Neural progenitor cell (in vitro differentiated cells): ENCODE measurements around the gene SLC5A11. TPM values are rescaled to one million over a fixed set of nuclear protein-coding genes. Genes with fewer than 3 reads are reported as not detected.

Experiments used
- DNase-seq: peaks from one replicate; pipeline ENCODE4 v3.0.0-alpha.2; 2016; ENCODE audit warnings: low spot score
- H2AFZ ChIP-seq: fragments of 200-600 bp; sonication (generic); replicated peaks from 2 replicates; pipeline ENCODE4 v1.6.1; 2016; ENCODE audit warnings: antibody characterized with exemption
- H3F3A ChIP-seq: fragments of 200-600 bp; sonication (generic); 2 replicates; pipeline ENCODE4 v1.6.1; 2016; ENCODE audit warnings: antibody characterized with exemption, low read depth
- H3K27ac ChIP-seq: fragments of 200-600 bp; sonication (generic); 2 replicates; pipeline ENCODE4 v1.5.1; 2016; ENCODE audit warnings: mild to moderate bottlenecking
- H3K27me3 ChIP-seq: fragments of 200-600 bp; sonication (generic); 2 replicates; pipeline ENCODE4 v1.6.1; 2016; ENCODE audit warnings: mild to moderate bottlenecking, moderate library complexity
- H3K36me3 ChIP-seq: fragments of 200-600 bp; sonication (generic); 2 replicates; pipeline ENCODE4 v1.5.1; 2016
- H3K4me1 ChIP-seq: fragments of 200-600 bp; sonication (generic); 2 replicates; pipeline ENCODE4 v1.6.1; 2016; ENCODE audit warnings: mixed run types
- H3K4me2 ChIP-seq: fragments of 200-600 bp; sonication (generic); 2 replicates; pipeline ENCODE4 v1.6.1; 2016
- H3K4me3 ChIP-seq: fragments of 200-600 bp; sonication (generic); 2 replicates; pipeline ENCODE4 v1.5.1; 2016
- H3K79me2 ChIP-seq: fragments of 200-600 bp; sonication (generic); 2 replicates; pipeline ENCODE4 v1.6.1; 2016; ENCODE audit warnings: low read depth
- H3K9ac ChIP-seq: fragments of 200-600 bp; sonication (generic); 2 replicates; pipeline ENCODE4 v1.6.1; 2016
- H3K9me3 ChIP-seq: fragments of 200-600 bp; sonication (generic); 2 replicates; pipeline ENCODE4 v1.5.1; 2016; ENCODE audit warnings: low read depth
- H4K20me1 ChIP-seq: fragments of 200-600 bp; sonication (generic); 2 replicates; pipeline ENCODE4 v1.6.1; 2016; ENCODE audit warnings: low read depth
- H3K27ac Mint-ChIP-seq: 3 replicates; pipeline ENCODE4 v1.8.0; 2021; ENCODE audit warnings: mixed read lengths
- H3K27me3 Mint-ChIP-seq: 2 replicates; pipeline ENCODE4 v1.8.0; 2022; ENCODE audit warnings: low read depth, mild to moderate bottlenecking, inconsistent platforms, moderate library complexity, mixed read lengths; ENCODE audit not compliant: insufficient read depth
- H3K36me3 Mint-ChIP-seq: 3 replicates; pipeline ENCODE4 v1.8.0; 2021; ENCODE audit warnings: mixed read lengths
- H3K4me1 Mint-ChIP-seq: 3 replicates; pipeline ENCODE4 v1.8.0; 2021; ENCODE audit warnings: mixed read lengths
- H3K4me3 Mint-ChIP-seq: 3 replicates; pipeline ENCODE4 v1.8.0; 2021; ENCODE audit warnings: mild to moderate bottlenecking, moderate library complexity, mixed read lengths
- H3K9me3 Mint-ChIP-seq: 3 replicates; pipeline ENCODE4 v1.8.0; 2020; ENCODE audit warnings: mixed read lengths
- EZH2 ChIP-seq: fragments of 200-600 bp; sonication (generic); IDR thresholded peaks from 2 replicates; pipeline ENCODE4 v1.6.1; 2017; ENCODE audit warnings: antibody characterized with exemption, mild to moderate bottlenecking, moderate library complexity
- EZH2phosphoT487 ChIP-seq: fragments of 200-600 bp; sonication (generic); IDR thresholded peaks from 2 replicates; pipeline ENCODE4 v1.6.1; 2017; ENCODE audit warnings: antibody characterized with exemption
- total RNA-seq: library from RNA; depleted of rRNA; stranded (reverse); fragments of >200 nt; gene quantifications from 2 replicates; pipeline ENCODE4 v1.2.3, GENCODE V29; 2015; ENCODE audit warnings: low replicate concordance
- TF ChIP-seq, protein P1 (sequence below): fragments of 200-600 bp; sonication (generic); IDR thresholded peaks from 2 replicates; pipeline ENCODE4 v1.5.1; 2017; ENCODE audit warnings: antibody characterized with exemption, mild to moderate bottlenecking

SLC5A11 gene
- total RNA-seq, 1 donor from 2014 or later: not detected

DNA sequence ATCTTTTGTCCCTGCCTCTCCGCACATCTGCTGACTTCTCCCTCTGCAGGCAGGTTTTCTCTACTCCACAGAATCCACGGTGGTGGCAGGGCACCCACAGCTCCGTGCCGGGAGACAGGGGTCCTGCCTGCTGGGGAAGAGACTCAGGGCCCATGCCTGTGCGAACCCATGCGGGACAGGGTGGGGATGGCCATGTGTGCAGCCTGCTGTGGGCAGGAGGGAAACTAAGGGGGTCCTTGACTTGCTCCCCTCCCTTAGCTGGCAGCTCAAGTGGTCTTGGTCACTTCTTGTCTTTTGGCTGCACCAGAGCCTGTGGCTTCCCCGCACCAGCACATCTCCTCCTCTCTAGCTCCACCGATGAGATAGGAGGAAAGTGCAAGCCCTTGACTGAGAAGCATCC lies 69.8 kb downstream of the SLC5A11 start:
- Histone ChIP-seq H3K27ac (no peak overlapping the region), H3K4me3 (no peak overlapping the region), H4K20me1 (no peaks in the 10 kb centered on the region), H2AFZ (no peak overlapping the region), H3F3A (no peaks in the 10 kb centered on the region), H3K9me3 (no peaks in the 10 kb centered on the region), H3K27me3 (no peaks in the 10 kb centered on the region), H3K36me3 (no peaks in the 10 kb centered on the region), H3K9ac (no peak overlapping the region), H3K4me1 (no peaks in the 10 kb centered on the region), H3K4me2 (no peak overlapping the region), H3K79me2 (no peaks in the 10 kb centered on the region)
- no peak overlapping the region for H3K27ac Mint-ChIP-seq
- TF ChIP-seq EZH2phosphoT487: no peak
- TF ChIP-seq, protein P1, sequence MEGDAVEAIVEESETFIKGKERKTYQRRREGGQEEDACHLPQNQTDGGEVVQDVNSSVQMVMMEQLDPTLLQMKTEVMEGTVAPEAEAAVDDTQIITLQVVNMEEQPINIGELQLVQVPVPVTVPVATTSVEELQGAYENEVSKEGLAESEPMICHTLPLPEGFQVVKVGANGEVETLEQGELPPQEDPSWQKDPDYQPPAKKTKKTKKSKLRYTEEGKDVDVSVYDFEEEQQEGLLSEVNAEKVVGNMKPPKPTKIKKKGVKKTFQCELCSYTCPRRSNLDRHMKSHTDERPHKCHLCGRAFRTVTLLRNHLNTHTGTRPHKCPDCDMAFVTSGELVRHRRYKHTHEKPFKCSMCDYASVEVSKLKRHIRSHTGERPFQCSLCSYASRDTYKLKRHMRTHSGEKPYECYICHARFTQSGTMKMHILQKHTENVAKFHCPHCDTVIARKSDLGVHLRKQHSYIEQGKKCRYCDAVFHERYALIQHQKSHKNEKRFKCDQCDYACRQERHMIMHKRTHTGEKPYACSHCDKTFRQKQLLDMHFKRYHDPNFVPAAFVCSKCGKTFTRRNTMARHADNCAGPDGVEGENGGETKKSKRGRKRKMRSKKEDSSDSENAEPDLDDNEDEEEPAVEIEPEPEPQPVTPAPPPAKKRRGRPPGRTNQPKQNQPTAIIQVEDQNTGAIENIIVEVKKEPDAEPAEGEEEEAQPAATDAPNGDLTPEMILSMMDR: no peak
- no peaks in the 10 kb centered on the region for H3K4me1 Mint-ChIP-seq
- peaks cover 20% of the 10 kb centered on the region for H3K36me3 Mint-ChIP-seq
- peaks cover 6% of the 10 kb centered on the region for H3K27me3 Mint-ChIP-seq
- H3K4me3 Mint-ChIP-seq: no peak overlapping the region
- H3K9me3 Mint-ChIP-seq: no peaks in the 10 kb centered on the region
- no peak for DNase-seq

DNA sequence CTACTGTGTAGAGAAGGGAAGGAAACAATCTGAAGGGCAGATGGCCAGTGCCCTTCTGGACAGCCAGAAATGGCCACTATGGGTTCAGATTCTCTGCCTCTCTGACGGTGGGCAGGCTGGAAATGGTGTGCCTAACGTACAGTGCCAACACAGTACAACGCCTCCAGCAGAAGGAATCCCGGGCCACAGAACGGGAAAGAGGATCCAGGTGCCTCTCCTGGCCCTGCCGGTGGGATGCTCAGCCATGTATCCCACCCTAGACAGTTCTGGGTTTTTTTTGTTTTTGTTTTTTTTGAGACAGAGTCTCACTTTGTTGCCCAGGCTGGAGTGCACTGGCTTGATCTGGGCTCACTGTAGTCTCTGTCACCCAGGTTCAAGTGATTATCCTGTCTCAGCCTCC lies 71.5 kb downstream of the SLC5A11 start:
- H3K9me3 Mint-ChIP-seq: no peaks in the 10 kb centered on the region
- H3K4me3 Mint-ChIP-seq: no peak overlapping the region
- DNase-seq: no peak
- H3K4me1 ChIP-seq: no peaks in the 10 kb centered on the region
- no peaks in the 10 kb centered on the region for H3K27me3 ChIP-seq
- H3K36me3 Mint-ChIP-seq: peaks cover 30% of the 10 kb centered on the region
- H3K9ac ChIP-seq: no peak overlapping the region
- H3K36me3 ChIP-seq: no peaks in the 10 kb centered on the region
- H3K79me2 ChIP-seq: no peaks in the 10 kb centered on the region
- no peak for TF ChIP-seq EZH2
- no peaks in the 10 kb centered on the region for H3K4me1 Mint-ChIP-seq
- no peak overlapping the region for H3K4me3 ChIP-seq
- no peak overlapping the region for H3K27ac Mint-ChIP-seq
- no peak overlapping the region for H2AFZ ChIP-seq
- peaks cover 5% of the 10 kb centered on the region for H3K27me3 Mint-ChIP-seq
- no peaks in the 10 kb centered on the region for H4K20me1 ChIP-seq
- H3K27ac ChIP-seq: no peak overlapping the region
- H3K4me2 ChIP-seq: no peak overlapping the region
- no peaks in the 10 kb centered on the region for H3F3A ChIP-seq
- no peaks in the 10 kb centered on the region for H3K9me3 ChIP-seq

DNA sequence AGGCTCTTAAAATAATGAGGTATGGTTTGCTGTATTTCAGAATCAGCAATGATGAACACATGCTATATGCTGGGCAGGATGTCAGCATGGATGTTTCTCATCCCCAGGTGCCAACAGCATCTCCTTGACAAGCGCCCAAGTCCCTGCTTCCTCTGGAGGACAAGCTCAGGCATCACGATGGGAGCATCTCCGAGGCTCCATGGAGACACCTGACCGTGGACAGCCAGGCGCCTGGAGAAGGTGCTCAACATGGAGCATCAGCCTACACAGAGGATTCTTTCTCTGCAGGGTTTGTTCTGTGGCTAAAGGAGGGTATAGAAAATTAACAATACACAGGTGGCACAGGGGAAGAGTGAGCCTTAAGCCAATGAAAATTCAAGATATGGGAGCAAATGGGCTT lies 72.1 kb downstream of the SLC5A11 start:
- H3K9me3 Mint-ChIP-seq: no peaks in the 10 kb centered on the region

DNA sequence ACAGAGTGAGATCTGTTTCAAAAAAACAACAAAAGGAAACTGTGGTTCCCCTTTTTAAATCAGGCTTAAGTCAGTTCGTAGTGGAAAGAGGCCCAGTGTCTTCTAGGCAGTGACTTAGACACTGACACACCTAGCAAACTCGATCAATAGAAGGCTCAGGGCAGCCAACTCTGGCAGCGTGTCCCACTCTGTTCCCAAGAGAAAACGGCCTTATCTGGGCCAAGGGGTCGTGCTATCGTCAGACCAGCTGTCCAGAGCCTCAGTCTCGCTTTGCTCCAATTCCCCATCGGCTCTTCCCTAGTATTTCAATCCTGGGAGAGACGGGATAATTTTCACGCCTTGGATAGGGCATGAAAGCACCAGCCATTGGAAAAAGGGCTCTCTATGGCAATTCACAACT lies 72.9 kb downstream of the SLC5A11 start:
- no peak overlapping the region for H3K4me3 Mint-ChIP-seq

More for the DNA sequence above, 72.1 kb downstream of the SLC5A11 start:
- H3K9me3 ChIP-seq: no peaks in the 10 kb centered on the region
- no peaks in the 10 kb centered on the region for H3K27me3 ChIP-seq
- H2AFZ ChIP-seq: no peak overlapping the region
- no peaks in the 10 kb centered on the region for H3K79me2 ChIP-seq
- no peak for TF ChIP-seq EZH2phosphoT487
- TF ChIP-seq EZH2: no peak
- TF ChIP-seq, protein P1: no peak
- H3K36me3 ChIP-seq: no peaks in the 10 kb centered on the region
- no peaks in the 10 kb centered on the region for H4K20me1 ChIP-seq
- H3K27ac ChIP-seq: no peak overlapping the region
- H3K4me3 ChIP-seq: no peak overlapping the region
- Mint-ChIP-seq H3K27me3 (peaks cover 5% of the 10 kb centered on the region), H3K27ac (no peak overlapping the region), H3K4me3 (no peak overlapping the region), H3K36me3 (peaks cover 32% of the 10 kb centered on the region), H3K4me1 (no peaks in the 10 kb centered on the region)
- H3F3A ChIP-seq: no peaks in the 10 kb centered on the region
- no peak overlapping the region for H3K9ac ChIP-seq
- H3K4me1 ChIP-seq: no peaks in the 10 kb centered on the region
- no peak overlapping the region for H3K4me2 ChIP-seq
- no peak for DNase-seq

More for the DNA sequence above, 72.9 kb downstream of the SLC5A11 start:
- no peak for TF ChIP-seq EZH2
- TF ChIP-seq, protein P1: no peak
- TF ChIP-seq EZH2phosphoT487: no peak
- no peaks in the 10 kb centered on the region for H3K9me3 Mint-ChIP-seq
- Histone ChIP-seq H3K4me3 (no peak overlapping the region), H3K27ac (no peak overlapping the region), H3K9me3 (no peaks in the 10 kb centered on the region), H3K4me2 (no peak overlapping the region), H3F3A (no peaks in the 10 kb centered on the region), H3K36me3 (no peaks in the 10 kb centered on the region), H3K4me1 (no peaks in the 10 kb centered on the region), H3K27me3 (no peaks in the 10 kb centered on the region), H3K79me2 (no peaks in the 10 kb centered on the region), H3K9ac (no peak overlapping the region), H2AFZ (no peak overlapping the region), H4K20me1 (no peaks in the 10 kb centered on the region)
- no peaks in the 10 kb centered on the region for H3K4me1 Mint-ChIP-seq
- DNase-seq: no peak
- H3K36me3 Mint-ChIP-seq: peaks cover 32% of the 10 kb centered on the region
- peaks cover 5% of the 10 kb centered on the region for H3K27me3 Mint-ChIP-seq
- no peak overlapping the region for H3K27ac Mint-ChIP-seq
